Measurements from ENCODE around the gene THAP6. TPM values are rescaled to one million over a fixed set of nuclear protein-coding genes. Genes with fewer than 3 reads are reported as not detected.

Gene THAP6
- polyA plus RNA-seq, 1 donor from 2014 or later = 42.9 TPM

DNA sequence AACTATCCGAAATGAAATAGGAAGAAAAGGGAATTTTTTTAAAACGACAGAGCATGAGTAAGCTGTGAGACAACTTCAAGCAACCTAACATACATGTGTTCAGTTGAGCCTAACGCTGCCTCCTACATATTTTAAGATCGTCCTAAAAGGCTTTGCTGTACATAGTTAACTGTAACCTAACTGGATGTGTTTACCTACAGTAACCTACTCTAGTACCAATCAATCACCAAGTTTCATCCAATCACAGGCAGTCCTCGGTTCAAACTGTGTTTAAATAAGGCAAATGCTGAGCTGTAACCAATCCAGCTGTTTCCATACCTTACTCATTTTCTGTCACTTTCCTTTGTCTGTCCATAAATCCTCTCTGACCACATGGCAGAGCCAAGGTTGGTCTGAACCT lies 17.1 kb upstream of the THAP6 start:
- no peak for TF ChIP-seq TAF1 (IDR thresholded peaks at IDR 0.05; ENCODE audit: low read depth)
- no peak for TF ChIP-seq SMC3 (conservative IDR thresholded peaks at IDR 0.05; ENCODE audit: poor library complexity)
- TF ChIP-seq EP300 (conservative IDR thresholded peaks at IDR 0.05; ENCODE audit: poor library complexity, severe bottlenecking) = no peak
- TF ChIP-seq CTCF (IDR thresholded peaks at IDR 0.05; ENCODE audit: poor library complexity, severe bottlenecking) = no peak
- no peak for TF ChIP-seq EZH2 (IDR thresholded peaks at IDR 0.05; ENCODE audit: borderline replicate concordance, insufficient read depth, low read length, poor library complexity, severe bottlenecking)
- TF ChIP-seq POLR2AphosphoS5 (IDR thresholded peaks at IDR 0.05) = no peak
- TF ChIP-seq, protein P1, sequence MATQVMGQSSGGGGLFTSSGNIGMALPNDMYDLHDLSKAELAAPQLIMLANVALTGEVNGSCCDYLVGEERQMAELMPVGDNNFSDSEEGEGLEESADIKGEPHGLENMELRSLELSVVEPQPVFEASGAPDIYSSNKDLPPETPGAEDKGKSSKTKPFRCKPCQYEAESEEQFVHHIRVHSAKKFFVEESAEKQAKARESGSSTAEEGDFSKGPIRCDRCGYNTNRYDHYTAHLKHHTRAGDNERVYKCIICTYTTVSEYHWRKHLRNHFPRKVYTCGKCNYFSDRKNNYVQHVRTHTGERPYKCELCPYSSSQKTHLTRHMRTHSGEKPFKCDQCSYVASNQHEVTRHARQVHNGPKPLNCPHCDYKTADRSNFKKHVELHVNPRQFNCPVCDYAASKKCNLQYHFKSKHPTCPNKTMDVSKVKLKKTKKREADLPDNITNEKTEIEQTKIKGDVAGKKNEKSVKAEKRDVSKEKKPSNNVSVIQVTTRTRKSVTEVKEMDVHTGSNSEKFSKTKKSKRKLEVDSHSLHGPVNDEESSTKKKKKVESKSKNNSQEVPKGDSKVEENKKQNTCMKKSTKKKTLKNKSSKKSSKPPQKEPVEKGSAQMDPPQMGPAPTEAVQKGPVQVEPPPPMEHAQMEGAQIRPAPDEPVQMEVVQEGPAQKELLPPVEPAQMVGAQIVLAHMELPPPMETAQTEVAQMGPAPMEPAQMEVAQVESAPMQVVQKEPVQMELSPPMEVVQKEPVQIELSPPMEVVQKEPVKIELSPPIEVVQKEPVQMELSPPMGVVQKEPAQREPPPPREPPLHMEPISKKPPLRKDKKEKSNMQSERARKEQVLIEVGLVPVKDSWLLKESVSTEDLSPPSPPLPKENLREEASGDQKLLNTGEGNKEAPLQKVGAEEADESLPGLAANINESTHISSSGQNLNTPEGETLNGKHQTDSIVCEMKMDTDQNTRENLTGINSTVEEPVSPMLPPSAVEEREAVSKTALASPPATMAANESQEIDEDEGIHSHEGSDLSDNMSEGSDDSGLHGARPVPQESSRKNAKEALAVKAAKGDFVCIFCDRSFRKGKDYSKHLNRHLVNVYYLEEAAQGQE (IDR thresholded peaks at IDR 0.05; ENCODE audit: borderline replicate concordance) = no peak
- no peak for TF ChIP-seq RAD21 (conservative IDR thresholded peaks at IDR 0.05)
- TF ChIP-seq MXI1 (conservative IDR thresholded peaks at IDR 0.05; ENCODE audit: poor library complexity, severe bottlenecking) = no peak
- H3K27me3 ChIP-seq (ENCODE audit: insufficient read depth, low read depth, low read length) = no peaks in the 10 kb centered on the region
- H3K79me2 ChIP-seq (replicated peaks; ENCODE audit: insufficient read depth, low read length) = no peaks in the 10 kb centered on the region
- H2AFZ ChIP-seq (ENCODE audit: low read depth, low read length) = no peak overlapping the region
- no peak overlapping the region for H3K4me3 ChIP-seq (ENCODE audit: low read length)
- no peak overlapping the region for H3K27ac ChIP-seq (ENCODE audit: low read length)
- no peaks in the 10 kb centered on the region for H4K20me1 ChIP-seq (ENCODE audit: insufficient read depth)
- H3K4me2 ChIP-seq (ENCODE audit: low read length) = no peak overlapping the region
- no peaks in the 10 kb centered on the region for H3K9me3 ChIP-seq (ENCODE audit: low read length)
- H3K36me3 ChIP-seq (ENCODE audit: insufficient read depth, low read length) = peaks cover 4% of the 10 kb centered on the region
- H3K9ac ChIP-seq (ENCODE audit: low read length) = no peak overlapping the region
- H3F3A ChIP-seq (ENCODE audit: insufficient read depth, low read length, poor library complexity, severe bottlenecking) = no peaks in the 10 kb centered on the region
- no peaks in the 10 kb centered on the region for H3K9me2 ChIP-seq (ENCODE audit: insufficient read depth, low read length)

- H3K9me3 ChIP-seq (ENCODE audit: low read length) = no peaks in the 10 kb centered on the region
- no peak overlapping the region for H3K27ac ChIP-seq (ENCODE audit: low read length)
- H3K4me2 ChIP-seq (ENCODE audit: low read length) = no peak overlapping the region
- H4K20me1 ChIP-seq (ENCODE audit: insufficient read depth) = no peaks in the 10 kb centered on the region
- no peaks in the 10 kb centered on the region for H3K27me3 ChIP-seq (ENCODE audit: insufficient read depth, low read depth, low read length)
- no peaks in the 10 kb centered on the region for H3K9me2 ChIP-seq (ENCODE audit: insufficient read depth, low read length)
- H3K36me3 ChIP-seq (ENCODE audit: insufficient read depth, low read length) = peaks cover 6% of the 10 kb centered on the region
- no peak for TF ChIP-seq SMC3 (conservative IDR thresholded peaks at IDR 0.05; ENCODE audit: poor library complexity)
- TF ChIP-seq POLR2AphosphoS5 (IDR thresholded peaks at IDR 0.05) = no peak
- no peak for TF ChIP-seq EZH2 (IDR thresholded peaks at IDR 0.05; ENCODE audit: borderline replicate concordance, insufficient read depth, low read length, poor library complexity, severe bottlenecking)
- TF ChIP-seq, protein P1 (IDR thresholded peaks at IDR 0.05; ENCODE audit: borderline replicate concordance) = no peak
- TF ChIP-seq CTCF (IDR thresholded peaks at IDR 0.05; ENCODE audit: poor library complexity, severe bottlenecking) = no peak
- no peak for TF ChIP-seq TAF1 (IDR thresholded peaks at IDR 0.05; ENCODE audit: low read depth)
- no peak for TF ChIP-seq RAD21 (conservative IDR thresholded peaks at IDR 0.05)
- no peak for TF ChIP-seq MXI1 (conservative IDR thresholded peaks at IDR 0.05; ENCODE audit: poor library complexity, severe bottlenecking)
- TF ChIP-seq EP300 (conservative IDR thresholded peaks at IDR 0.05; ENCODE audit: poor library complexity, severe bottlenecking) = no peak
- no peak overlapping the region for H2AFZ ChIP-seq (ENCODE audit: low read depth, low read length)
- H3K4me3 ChIP-seq (ENCODE audit: low read length) = no peak overlapping the region
- no peak overlapping the region for H3K9ac ChIP-seq (ENCODE audit: low read length)
- no peaks in the 10 kb centered on the region for H3F3A ChIP-seq (ENCODE audit: insufficient read depth, low read length, poor library complexity, severe bottlenecking)
- no peaks in the 10 kb centered on the region for H3K79me2 ChIP-seq (replicated peaks; ENCODE audit: insufficient read depth, low read length)
Measured at GRCh38 chr4:75498041-75498440, 16.2 kb upstream of the THAP6 start.
